Activated T-helper 2 cell treated with anti-CD3 and anti-CD28 coated beads, Interferon-gamma antibody, Interleukin-2, Interleukin-4, amounts not matched to agents 10 μg/mL and 5 μg/mL and 100 μg/mL, durations not matched to agents 14 hours and 24 hours and 36 hours (primary cell): ENCODE data around the gene MYH1. TPM values are rescaled to one million over a fixed set of nuclear protein-coding genes. Genes with fewer than 3 reads are reported as not detected.
"Not testable (repeated sequence)": the region's sequence is repeated elsewhere in the genome, so short reads cannot be mapped to it uniquely, and the experiment has no call there.

Source experiments
- DNase-seq: peaks from one replicate; pipeline ENCODE4 v3.0.0; 2021; ENCODE audit warnings: low spot score
- H3K27ac Mint-ChIP-seq: one replicate; pipeline ENCODE4 v1.8.0; 2021; ENCODE audit warnings: mixed read lengths
- H3K27me3 Mint-ChIP-seq: one replicate; pipeline ENCODE4 v1.8.0; 2021; ENCODE audit warnings: low read depth, mixed read lengths
- H3K36me3 Mint-ChIP-seq: one replicate; pipeline ENCODE4 v1.8.0; 2021; ENCODE audit warnings: low read depth, mixed read lengths
- H3K4me1 Mint-ChIP-seq: one replicate; pipeline ENCODE4 v1.8.0; 2021; ENCODE audit warnings: low read depth, mixed read lengths
- H3K4me3 Mint-ChIP-seq: one replicate; pipeline ENCODE4 v1.8.0; 2021; ENCODE audit warnings: low read depth, mild to moderate bottlenecking, moderate library complexity, mixed read lengths
- H3K9me3 Mint-ChIP-seq: one replicate; pipeline ENCODE4 v1.8.0; 2021; ENCODE audit warnings: mixed read lengths
- intact Hi-C: fragments of 100-400 bp; cut with micrococcal nuclease; formaldehyde crosslinking; loops from one replicate; pipeline ENCODE4 v1.15.1; 2023
- total RNA-seq: library from RNA; stranded (reverse); gene quantifications from 2 replicates; pipeline ENCODE4 v1.2.3, GENCODE V29; 2022

MYH1 gene
- total RNA-seq = not detected in 2 replicates

- Mint-ChIP-seq H3K9me3 (no peaks in the 10 kb centered on the region), H3K4me1 (no peaks in the 10 kb centered on the region), H3K4me3 (no peak within 1 kb of the TSS), H3K36me3 (no peaks in the 10 kb centered on the region), H3K27ac (no peak within 1 kb of the TSS), H3K27me3 (no peaks in the 10 kb centered on the region)
- intact Hi-C loops = no loop called here
- no peak for DNase-seq
Observed at GRCh38 chr17:10518271-10519037, at the start of gene MYH1. Gene MYH1 (minus strand): TSS chr17:10518542. CDS start chr17:10516642, 1,900 bp downstream.

- Mint-ChIP-seq H3K27ac (no peak overlapping the region), H3K9me3 (no peaks in the 10 kb centered on the region), H3K4me1 (no peaks in the 10 kb centered on the region), H3K27me3 (no peaks in the 10 kb centered on the region), H3K36me3 (no peaks in the 10 kb centered on the region), H3K4me3 (no peak overlapping the region)
- intact Hi-C loops = no loop called here
- DNase-seq = no peak
Observed at GRCh38 chr17:10563991-10564660, 45.8 kb upstream of the MYH1 start.

GRCh38 chr17:10558049-10558448 lies 39.7 kb upstream of the MYH1 start:
- DNase-seq = no peak
- H3K27ac Mint-ChIP-seq = no peak overlapping the region
- intact Hi-C loops = no loop called here
- no peak overlapping the region for H3K4me3 Mint-ChIP-seq
- H3K36me3 Mint-ChIP-seq = no peaks in the 10 kb centered on the region
- H3K27me3 Mint-ChIP-seq = no peaks in the 10 kb centered on the region
- no peaks in the 10 kb centered on the region for H3K4me1 Mint-ChIP-seq
- no peaks in the 10 kb centered on the region for H3K9me3 Mint-ChIP-seq

GRCh38 chr17:10557422-10557821 lies 39.1 kb upstream of the MYH1 start:
- no peak overlapping the region for H3K27ac Mint-ChIP-seq
- intact Hi-C loops = no loop called here
- DNase-seq = no peak
- no peaks in the 10 kb centered on the region for H3K36me3 Mint-ChIP-seq
- H3K27me3 Mint-ChIP-seq = no peaks in the 10 kb centered on the region
- H3K4me1 Mint-ChIP-seq = no peaks in the 10 kb centered on the region
- no peaks in the 10 kb centered on the region for H3K9me3 Mint-ChIP-seq
- H3K4me3 Mint-ChIP-seq = no peak overlapping the region

GRCh38 chr17:10556301-10557005 lies 38.1 kb upstream of the MYH1 start:
- Mint-ChIP-seq H3K27ac (no peak overlapping the region), H3K36me3 (no peaks in the 10 kb centered on the region), H3K4me1 (no peaks in the 10 kb centered on the region), H3K4me3 (no peak overlapping the region), H3K27me3 (no peaks in the 10 kb centered on the region), H3K9me3 (no peaks in the 10 kb centered on the region)
- intact Hi-C loops = no loop called here
- no peak for DNase-seq

GRCh38 chr17:10550014-10550413 lies 31.7 kb upstream of the MYH1 start:
- no peak for DNase-seq
- Mint-ChIP-seq H3K9me3 (no peaks in the 10 kb centered on the region), H3K36me3 (no peaks in the 10 kb centered on the region), H3K4me1 (no peaks in the 10 kb centered on the region), H3K27ac (no peak overlapping the region), H3K4me3 (no peak overlapping the region), H3K27me3 (no peaks in the 10 kb centered on the region)
- intact Hi-C loops = no loop called here

GRCh38 chr17:10549096-10549842 lies 30.9 kb upstream of the MYH1 start, which contains the start of gene MYH2:
Gene MYH2 (minus strand): TSS chr17:10549658. CDS start chr17:10547920, 1,738 bp downstream.
- Mint-ChIP-seq H3K27ac (no peak within 1 kb of the TSS), H3K4me1 (no peaks in the 10 kb centered on the region), H3K4me3 (no peak within 1 kb of the TSS)

GRCh38 chr17:10547351-10547750 lies 29.0 kb upstream of the MYH1 start:
- Mint-ChIP-seq H3K9me3 (peaks cover 3% of the 10 kb centered on the region), H3K36me3 (no peaks in the 10 kb centered on the region), H3K27ac (no peak overlapping the region), H3K4me3 (no peak overlapping the region), H3K27me3 (no peaks in the 10 kb centered on the region), H3K4me1 (no peaks in the 10 kb centered on the region)
- intact Hi-C loops = no loop called here
- no peak for DNase-seq

More at GRCh38 chr17:10549096-10549842, 30.9 kb upstream of the MYH1 start, which contains the start of gene MYH2:
- H3K9me3 Mint-ChIP-seq = no peaks in the 10 kb centered on the region
- no peaks in the 10 kb centered on the region for H3K36me3 Mint-ChIP-seq
- intact Hi-C loops = no loop called here
- DNase-seq = no peak
- H3K27me3 Mint-ChIP-seq = no peaks in the 10 kb centered on the region

- H3K4me3 Mint-ChIP-seq, H3K27ac Mint-ChIP-seq, H3K4me1 Mint-ChIP-seq, DNase-seq, H3K36me3 Mint-ChIP-seq, H3K27me3 Mint-ChIP-seq, intact Hi-C loops: not testable (repeated sequence)
- H3K9me3 Mint-ChIP-seq = peaks cover 19% of the 10 kb centered on the region
Observed at GRCh38 chr17:10543486-10543885, 25.1 kb upstream of the MYH1 start.

GRCh38 chr17:10541179-10541578 lies 22.8 kb upstream of the MYH1 start:
- H3K27me3 Mint-ChIP-seq, intact Hi-C loops, H3K4me3 Mint-ChIP-seq, H3K4me1 Mint-ChIP-seq, H3K36me3 Mint-ChIP-seq, H3K27ac Mint-ChIP-seq, DNase-seq: not testable (repeated sequence)
- H3K9me3 Mint-ChIP-seq = peaks cover 19% of the 10 kb centered on the region

- Mint-ChIP-seq H3K36me3 (no peaks in the 10 kb centered on the region), H3K27me3 (no peaks in the 10 kb centered on the region), H3K9me3 (no peaks in the 10 kb centered on the region), H3K4me3 (no peak overlapping the region), H3K4me1 (no peaks in the 10 kb centered on the region), H3K27ac (no peak overlapping the region)
- intact Hi-C loops = no loop called here
- DNase-seq = no peak
Observed at GRCh38 chr17:10532026-10532425, 13.7 kb upstream of the MYH1 start.

GRCh38 chr17:10527419-10527818 lies 9.1 kb upstream of the MYH1 start:
- Mint-ChIP-seq H3K9me3 (no peaks in the 10 kb centered on the region), H3K27me3 (no peaks in the 10 kb centered on the region), H3K27ac (no peak overlapping the region), H3K36me3 (no peaks in the 10 kb centered on the region), H3K4me3 (no peak overlapping the region), H3K4me1 (no peaks in the 10 kb centered on the region)
- no peak for DNase-seq
- intact Hi-C loops = no loop called here
